CD4-positive, CD25-positive, alpha-beta regulatory T cell (primary cell): ENCODE data around the gene TMEM9. TPM values are rescaled to one million over a fixed set of nuclear protein-coding genes. Genes with fewer than 3 reads are reported as not detected.
A peak's percentile ranks its signal among the peaks of the same experiment; 100 is the strongest.

ENCODE experiments used
- ATAC-seq, 2 donors: fragments of 150-1000 bp; cut with Tn5 transposase; one replicate each; pipeline ENCODE4 v1.10.0; 2021; ENCODE audit warnings: low read depth in 2 of 2, moderate number of reproducible peaks in 2 of 2, moderate library complexity in 1 of 2
- DNase-seq, 3 donors: peaks; one replicate each; pipeline versions ENCODE4 v3.0.0 to v3.0.0-alpha.2; 2012 to 2022; ENCODE audit warnings: mixed read lengths in 1 of 3
- H3K27ac ChIP-seq: one replicate; pipeline ENCODE4 v1.7.0; 2013; ENCODE audit warnings: mild to moderate bottlenecking, low read length; ENCODE audit not compliant: insufficient read depth, poor library complexity, severe bottlenecking
- H3K27me3 ChIP-seq: one replicate; pipeline ENCODE4 v1.7.0; 2013; ENCODE audit warnings: low read length; ENCODE audit not compliant: control insufficient read depth, insufficient read depth
- H3K36me3 ChIP-seq: one replicate; pipeline ENCODE4 v1.7.0; 2013; ENCODE audit warnings: mild to moderate bottlenecking, low read length, moderate library complexity; ENCODE audit not compliant: control insufficient read depth, insufficient read depth
- H3K4me1 ChIP-seq: 2 replicates; pipeline ENCODE4 v1.7.0; 2013; ENCODE audit warnings: mild to moderate bottlenecking, low read length; ENCODE audit not compliant: insufficient read depth, control insufficient read depth, poor library complexity, severe bottlenecking
- H3K4me3 ChIP-seq: one replicate; pipeline ENCODE4 v1.7.0; 2013; ENCODE audit warnings: low read depth, mild to moderate bottlenecking, low read length, moderate library complexity
- H3K9me3 ChIP-seq, 2 experiments: 1 replicate in 1 of 2; 2 replicates in 1 of 2; pipeline ENCODE4 v1.7.0; 2013; ENCODE audit warnings: low read length in 2 of 2, mild to moderate bottlenecking in 1 of 2, moderate library complexity in 1 of 2; ENCODE audit not compliant: control insufficient read depth in 2 of 2
- H3K27ac Mint-ChIP-seq, 3 donors: one replicate each; pipeline ENCODE4 v1.8.0; 2020 to 2022; ENCODE audit warnings: mild to moderate bottlenecking in 3 of 3, mixed read lengths in 3 of 3, moderate library complexity in 2 of 3
- H3K27me3 Mint-ChIP-seq: one replicate; pipeline ENCODE4 v1.8.0; 2022; ENCODE audit warnings: mild to moderate bottlenecking, mixed read lengths
- H3K36me3 Mint-ChIP-seq: one replicate; pipeline ENCODE4 v1.8.0; 2020; ENCODE audit warnings: mixed read lengths
- H3K4me1 Mint-ChIP-seq, 4 donors: one replicate each; pipeline ENCODE4 v1.8.0; 2020 to 2022; ENCODE audit warnings: mixed read lengths in 4 of 4, mild to moderate bottlenecking in 1 of 4
- H3K4me3 Mint-ChIP-seq, 4 donors: one replicate each; pipeline ENCODE4 v1.8.0; 2020 to 2022; ENCODE audit warnings: mild to moderate bottlenecking in 4 of 4, mixed read lengths in 4 of 4, moderate library complexity in 3 of 4
- H3K9me3 Mint-ChIP-seq, 7 donors: one replicate each; pipeline ENCODE4 v1.8.0; 2020 to 2022; ENCODE audit warnings: mixed read lengths in 7 of 7, mild to moderate bottlenecking in 3 of 7, moderate library complexity in 2 of 7
- polyA plus RNA-seq, 4 donors: library from polyadenylated mRNA; unstranded; fragments of 300-500 nt; fragmentation: Illumina TruSeq; gene quantifications; one replicate each; pipeline ENCODE4 v1.2.3, GENCODE V29; 2021
- total RNA-seq: library from RNA; stranded (reverse); gene quantifications from one replicate; pipeline ENCODE4 v1.2.3, GENCODE V29; 2022

The TMEM9 gene
- total and polyA plus RNA-seq, 5 donors from 2014 or later = 12.1 to 40.6 (median 33.2) TPM

- no peaks in the 10 kb centered on the region for H3K9me3 ChIP-seq
- H3K27me3 ChIP-seq = peaks cover 13% of the 10 kb centered on the region
- DNase-seq = no peak
- H3K4me3 Mint-ChIP-seq = peak overlapping the region in 1 of 4 donors; percentile 27
- peaks cover 0 to 13% (median 6%) of the 10 kb centered on the region in 4 donors for H3K4me1 Mint-ChIP-seq
- H3K36me3 ChIP-seq = no peaks in the 10 kb centered on the region
- ATAC-seq = no peak
- no peak overlapping the region for H3K4me3 ChIP-seq
- H3K27ac Mint-ChIP-seq = no peak overlapping the region
- H3K9me3 Mint-ChIP-seq = peaks cover 0 to 2% (median 0%) of the 10 kb centered on the region in 7 donors
- no peak overlapping the region for H3K27ac ChIP-seq
- peaks cover 3% of the 10 kb centered on the region for H3K36me3 Mint-ChIP-seq
- peaks cover 16% of the 10 kb centered on the region for H3K4me1 ChIP-seq
- H3K27me3 Mint-ChIP-seq = peaks cover 9% of the 10 kb centered on the region
These were observed 18.8 kb upstream of the TMEM9 start for GRCh38 chr1:201172999-201173610.

GRCh38 chr1:201172326-201172725 is 18.1 kb upstream of the TMEM9 start:
- Histone ChIP-seq H3K4me1 (peaks cover 16% of the 10 kb centered on the region), H3K36me3 (no peaks in the 10 kb centered on the region), H3K27me3 (peaks cover 16% of the 10 kb centered on the region), H3K4me3 (no peak overlapping the region), H3K9me3 (no peaks in the 10 kb centered on the region), H3K27ac (no peak overlapping the region)
- no peak for ATAC-seq
- peaks cover 0 to 2% (median 0%) of the 10 kb centered on the region in 7 donors for H3K9me3 Mint-ChIP-seq
- peak overlapping the region in 1 of 3 donors; percentile 76 for H3K27ac Mint-ChIP-seq
- peaks cover 0 to 13% (median 6%) of the 10 kb centered on the region in 4 donors for H3K4me1 Mint-ChIP-seq
- DNase-seq = no peak
- H3K36me3 Mint-ChIP-seq = peaks cover 3% of the 10 kb centered on the region
- peaks cover 11% of the 10 kb centered on the region for H3K27me3 Mint-ChIP-seq
- H3K4me3 Mint-ChIP-seq = peak overlapping the region in 3 of 4 donors; percentile 83 to 90 (median 86)

- peak overlapping the region; percentile 86 to 91 (median 90) for H3K4me3 Mint-ChIP-seq
- Histone ChIP-seq H3K27ac (no peak overlapping the region), H3K9me3 (no peaks in the 10 kb centered on the region), H3K36me3 (no peaks in the 10 kb centered on the region), H3K4me3 (peak overlapping the region; percentile 75), H3K4me1 (peaks cover 16% of the 10 kb centered on the region), H3K27me3 (peaks cover 16% of the 10 kb centered on the region)
- ATAC-seq (peak; percentile 4 to 18), DNase-seq (peak; percentile 21 to 24 (median 23))
- peaks cover 3% of the 10 kb centered on the region for H3K36me3 Mint-ChIP-seq
- H3K27ac Mint-ChIP-seq = peak overlapping the region in 2 of 3 donors; percentile 76 to 80
- H3K27me3 Mint-ChIP-seq = peaks cover 21% of the 10 kb centered on the region
- H3K9me3 Mint-ChIP-seq = no peaks in the 10 kb centered on the region
- peaks cover 0 to 13% (median 6%) of the 10 kb centered on the region in 4 donors for H3K4me1 Mint-ChIP-seq
These were observed 17.1 kb upstream of the TMEM9 start for GRCh38 chr1:201171063-201172036.

DNA sequence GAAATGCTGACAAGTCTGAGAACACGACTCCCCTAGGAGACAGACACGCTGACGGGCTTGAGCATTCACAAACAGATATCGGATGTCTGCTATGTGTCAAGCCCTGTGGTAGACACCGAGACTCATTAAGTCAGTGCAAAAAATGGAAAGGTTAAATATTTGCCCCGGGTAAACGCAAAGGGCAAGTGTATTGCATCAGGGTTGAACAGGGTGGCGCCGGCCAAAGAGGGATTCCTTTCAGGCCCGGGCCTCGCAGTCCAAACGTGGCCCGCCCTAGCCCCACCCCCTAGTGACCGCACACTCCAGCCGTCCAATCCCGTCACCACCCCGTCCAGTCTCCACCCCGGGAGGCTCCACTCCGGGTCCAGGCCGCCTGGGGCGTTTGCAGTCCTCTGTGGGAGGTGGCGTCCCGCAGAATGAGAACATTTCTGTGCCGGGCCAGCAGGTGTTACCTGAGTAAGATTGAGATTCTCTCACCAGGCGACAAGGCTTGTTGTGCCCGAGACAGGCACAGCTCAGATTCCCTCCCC is 16.3 kb upstream of the TMEM9 start:
- no peak overlapping the region for H3K4me3 ChIP-seq
- peak; percentile 83 to 84 for ATAC-seq

GRCh38 chr1:201169971-201170532 is 15.8 kb upstream of the TMEM9 start:
- DNase-seq (no peak), ATAC-seq (no peak)
- Histone ChIP-seq H3K27ac (no peak overlapping the region), H3K4me1 (peaks cover 16% of the 10 kb centered on the region), H3K36me3 (no peaks in the 10 kb centered on the region), H3K9me3 (no peaks in the 10 kb centered on the region), H3K27me3 (peaks cover 18% of the 10 kb centered on the region), H3K4me3 (no peak overlapping the region)
- peaks cover 0 to 13% (median 6%) of the 10 kb centered on the region in 4 donors for H3K4me1 Mint-ChIP-seq
- peaks cover 3% of the 10 kb centered on the region for H3K36me3 Mint-ChIP-seq
- peak overlapping the region in 2 of 3 donors; percentile 20 to 59 for H3K27ac Mint-ChIP-seq
- H3K27me3 Mint-ChIP-seq = peaks cover 23% of the 10 kb centered on the region
- H3K4me3 Mint-ChIP-seq = peak overlapping the region; percentile 86 to 91 (median 90)
- H3K9me3 Mint-ChIP-seq = peaks cover 0 to 2% (median 0%) of the 10 kb centered on the region in 7 donors

More for the DNA sequence above, 16.3 kb upstream of the TMEM9 start:
- Mint-ChIP-seq H3K27ac (peak overlapping the region; percentile 20 to 80 (median 75)), H3K9me3 (peaks cover 0 to 2% (median 0%) of the 10 kb centered on the region in 7 donors), H3K4me3 (peak overlapping the region; percentile 86 to 91 (median 90)), H3K36me3 (peaks cover 3% of the 10 kb centered on the region), H3K4me1 (peaks cover 0 to 13% (median 6%) of the 10 kb centered on the region in 4 donors), H3K27me3 (peaks cover 23% of the 10 kb centered on the region)
- H3K27ac ChIP-seq = no peak overlapping the region
- peaks cover 18% of the 10 kb centered on the region for H3K27me3 ChIP-seq
- no peaks in the 10 kb centered on the region for H3K36me3 ChIP-seq
- peaks cover 16% of the 10 kb centered on the region for H3K4me1 ChIP-seq
- peak; percentile 47 to 73 (median 61) for DNase-seq
- H3K9me3 ChIP-seq = no peaks in the 10 kb centered on the region

DNA sequence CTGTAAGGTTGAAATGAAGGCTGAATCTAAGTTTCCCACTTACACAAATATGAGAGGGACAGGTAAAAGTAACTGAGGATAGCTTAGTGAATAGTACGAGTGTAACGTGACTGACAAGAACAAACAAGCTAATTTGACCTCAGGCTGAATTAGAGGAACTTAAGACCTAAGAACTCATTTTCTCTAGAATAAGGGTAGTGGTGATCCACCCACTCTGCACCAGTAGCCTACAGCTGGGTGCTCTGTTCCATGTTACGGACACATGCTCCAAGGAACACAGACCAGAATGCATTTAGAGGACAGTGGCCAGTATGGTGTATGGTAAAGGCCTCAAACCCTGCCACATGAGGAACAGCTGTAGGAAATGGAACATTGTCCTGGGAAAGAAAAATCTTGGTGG is 14.9 kb upstream of the TMEM9 start:
- Histone ChIP-seq H3K4me1 (peaks cover 16% of the 10 kb centered on the region), H3K9me3 (no peaks in the 10 kb centered on the region), H3K36me3 (no peaks in the 10 kb centered on the region), H3K27me3 (peaks cover 18% of the 10 kb centered on the region), H3K27ac (no peak overlapping the region), H3K4me3 (no peak overlapping the region)
- peak overlapping the region in 1 of 4 donors; percentile 39 for H3K4me3 Mint-ChIP-seq
- peak overlapping the region in 1 of 3 donors; percentile 50 for H3K27ac Mint-ChIP-seq
- H3K4me1 Mint-ChIP-seq = peaks cover 0 to 13% (median 6%) of the 10 kb centered on the region in 4 donors
- DNase-seq (no peak), ATAC-seq (no peak)
- H3K36me3 Mint-ChIP-seq = peaks cover 3% of the 10 kb centered on the region
- peaks cover 0 to 2% (median 0%) of the 10 kb centered on the region in 7 donors for H3K9me3 Mint-ChIP-seq
- H3K27me3 Mint-ChIP-seq = peaks cover 29% of the 10 kb centered on the region
